GM12875 (cell line): ENCODE measurements around the gene RHBDF1.
A peak's percentile ranks its signal among the peaks of the same experiment; 100 is the strongest.

Experiments used
- H3K4me3 ChIP-seq: one replicate; pipeline ENCODE4 v1.5.1; 2011; ENCODE audit warnings: low read depth, low read length, control low read depth
- TF ChIP-seq, protein P1 (sequence below): IDR thresholded peaks from 2 replicates; pipeline ENCODE4 v1.5.1; 2011; ENCODE audit warnings: low read depth, mild to moderate bottlenecking, control low read depth, inconsistent platforms, low read length, moderate library complexity, borderline replicate concordance; ENCODE audit not compliant: insufficient read depth

The RHBDF1 gene

DNA sequence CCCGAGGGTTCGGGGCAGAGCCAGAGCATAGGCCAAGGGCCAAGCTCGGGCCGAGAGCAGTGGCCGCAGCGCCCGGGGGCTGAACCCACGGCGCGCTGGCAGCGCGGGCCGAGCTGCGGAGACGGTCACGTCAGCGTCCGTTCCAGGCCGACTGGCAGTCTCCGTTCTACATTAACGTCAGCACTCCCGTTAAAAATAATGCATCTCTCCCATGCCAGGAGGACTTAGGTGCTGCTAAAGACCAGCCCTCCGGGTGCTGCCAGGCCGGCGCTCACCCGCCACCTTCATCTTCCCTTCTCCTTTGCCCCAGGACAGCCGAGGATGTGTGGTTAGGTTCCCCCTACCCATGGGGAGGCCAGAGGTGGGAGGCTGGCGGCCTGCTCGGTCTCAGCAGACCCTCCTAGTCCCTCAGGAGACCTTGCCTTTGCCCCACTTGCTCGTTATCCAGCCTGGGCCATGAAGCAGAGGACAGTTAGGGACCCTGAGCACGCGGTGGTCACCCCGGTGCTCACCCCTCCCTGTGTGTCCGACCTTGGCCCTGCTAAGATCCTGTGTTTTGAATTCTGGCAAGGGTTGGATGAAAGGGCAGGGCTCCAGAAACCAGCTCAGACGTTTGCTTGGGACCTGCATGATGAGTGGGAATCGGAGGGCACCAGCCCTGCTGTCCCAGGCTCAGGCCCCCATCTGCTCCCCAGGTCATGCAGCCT, 6.2 kb upstream of the RHBDF1 start:
- H3K4me3 ChIP-seq = peak overlapping the region; percentile 77
- TF ChIP-seq, protein P1, sequence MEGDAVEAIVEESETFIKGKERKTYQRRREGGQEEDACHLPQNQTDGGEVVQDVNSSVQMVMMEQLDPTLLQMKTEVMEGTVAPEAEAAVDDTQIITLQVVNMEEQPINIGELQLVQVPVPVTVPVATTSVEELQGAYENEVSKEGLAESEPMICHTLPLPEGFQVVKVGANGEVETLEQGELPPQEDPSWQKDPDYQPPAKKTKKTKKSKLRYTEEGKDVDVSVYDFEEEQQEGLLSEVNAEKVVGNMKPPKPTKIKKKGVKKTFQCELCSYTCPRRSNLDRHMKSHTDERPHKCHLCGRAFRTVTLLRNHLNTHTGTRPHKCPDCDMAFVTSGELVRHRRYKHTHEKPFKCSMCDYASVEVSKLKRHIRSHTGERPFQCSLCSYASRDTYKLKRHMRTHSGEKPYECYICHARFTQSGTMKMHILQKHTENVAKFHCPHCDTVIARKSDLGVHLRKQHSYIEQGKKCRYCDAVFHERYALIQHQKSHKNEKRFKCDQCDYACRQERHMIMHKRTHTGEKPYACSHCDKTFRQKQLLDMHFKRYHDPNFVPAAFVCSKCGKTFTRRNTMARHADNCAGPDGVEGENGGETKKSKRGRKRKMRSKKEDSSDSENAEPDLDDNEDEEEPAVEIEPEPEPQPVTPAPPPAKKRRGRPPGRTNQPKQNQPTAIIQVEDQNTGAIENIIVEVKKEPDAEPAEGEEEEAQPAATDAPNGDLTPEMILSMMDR = no peak

DNA sequence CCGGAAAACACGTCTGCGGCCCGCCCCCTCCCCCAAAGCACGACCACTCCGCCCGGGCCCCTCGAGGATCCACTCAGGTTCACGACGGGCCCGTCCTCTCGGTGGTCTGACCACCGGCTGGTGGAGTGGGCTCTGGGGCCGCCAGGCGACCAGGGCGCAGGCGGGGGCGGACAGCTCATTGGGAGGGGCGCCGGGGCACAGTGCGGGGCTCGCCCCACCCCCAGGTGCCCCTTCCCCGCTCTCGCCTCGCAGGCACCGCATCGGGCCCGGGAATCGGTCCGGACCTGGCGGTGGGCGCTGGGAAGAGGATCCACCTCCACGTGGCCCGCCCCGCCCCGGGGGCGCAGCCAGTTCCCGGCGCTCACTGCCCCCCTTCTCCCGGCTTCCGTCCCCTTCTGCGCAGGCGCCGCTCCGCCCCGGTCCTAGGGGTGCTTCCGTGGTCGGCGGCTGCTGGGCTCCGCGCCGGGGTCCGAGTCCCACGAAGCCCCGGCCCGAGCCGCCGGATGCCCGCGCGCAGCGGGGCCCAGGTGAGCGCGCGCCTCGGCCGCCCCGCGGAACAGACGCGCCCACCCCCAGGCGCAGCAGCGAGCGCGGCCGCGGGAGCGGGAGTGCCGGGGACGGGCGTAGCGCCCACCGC, 5.5 kb upstream of the RHBDF1 start, which contains the start of gene MPG:
TSS of gene MPG (plus strand) at position 419 of the 637 bp plus-strand sequence. CDS start at position 504, 85 bp downstream.
- peak within 1 kb of the TSS; percentile 77 for H3K4me3 ChIP-seq
- TF ChIP-seq, protein P1 = no peak

DNA sequence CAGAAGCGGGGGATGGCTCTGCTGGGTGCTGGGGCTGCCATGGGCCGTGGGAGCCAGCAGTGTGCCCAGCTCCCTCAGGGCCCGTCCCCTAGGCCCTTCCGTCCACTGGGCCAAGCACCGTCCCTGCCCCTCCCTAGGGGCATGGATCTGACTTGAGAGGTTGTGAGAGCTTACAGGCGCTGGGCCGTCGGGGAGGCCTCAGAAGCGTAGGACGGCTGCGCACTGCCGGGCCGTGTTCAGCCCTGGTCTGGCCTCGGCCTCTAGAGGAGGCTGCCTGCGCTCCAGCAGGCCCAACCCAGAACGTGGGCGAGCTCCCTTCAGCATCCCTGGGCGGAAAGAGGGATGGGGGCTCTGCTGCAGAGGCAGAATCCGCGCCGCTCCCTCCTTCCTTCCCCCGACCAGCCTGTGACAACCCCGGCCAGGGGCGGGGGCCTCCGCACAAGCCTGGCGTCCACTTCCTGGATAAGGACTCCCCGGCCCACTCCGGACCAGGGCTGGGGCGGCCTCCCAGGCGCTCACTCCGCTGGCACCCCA, 4.9 kb upstream of the RHBDF1 start:
- TF ChIP-seq, protein P1 = no peak
- H3K4me3 ChIP-seq = peak overlapping the region; percentile 77

DNA sequence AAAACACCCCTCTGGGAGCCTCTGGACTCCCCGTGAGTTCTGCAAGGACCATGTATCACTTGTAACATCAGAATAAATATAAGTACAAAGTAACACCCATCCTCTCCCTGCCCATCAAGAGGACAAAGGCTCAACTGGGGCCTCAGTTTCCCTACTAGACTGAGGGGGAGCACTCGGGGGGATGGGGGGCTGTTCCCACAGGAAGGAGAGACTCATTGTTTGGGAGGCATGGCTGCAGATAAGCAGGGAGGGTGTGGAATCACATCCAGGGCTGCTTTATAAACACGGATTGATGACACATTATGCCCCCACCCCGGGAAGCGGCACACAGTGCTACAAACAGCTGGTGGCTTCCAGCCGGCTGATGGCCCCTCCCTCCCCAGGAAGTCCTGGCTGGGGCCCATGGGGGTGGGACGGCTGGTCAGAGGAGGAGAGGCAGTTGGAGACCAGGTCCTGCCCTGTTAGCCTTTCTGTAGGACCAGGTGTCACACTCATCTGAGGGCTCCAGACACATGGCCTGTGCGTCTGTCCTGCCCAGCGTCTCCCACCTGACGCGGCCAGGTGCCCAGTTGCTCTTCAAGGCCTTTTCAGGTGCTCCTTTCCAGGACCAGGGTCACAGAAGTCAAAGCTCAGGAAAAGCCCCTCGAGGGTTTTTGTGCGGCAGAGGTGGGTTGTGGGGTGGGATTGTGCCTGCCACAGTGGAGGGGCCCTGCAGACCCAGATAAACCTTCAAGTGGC, 4.3 kb upstream of the RHBDF1 start:
- H3K4me3 ChIP-seq = peak overlapping the region; percentile 77
- TF ChIP-seq, protein P1 = no peak

DNA sequence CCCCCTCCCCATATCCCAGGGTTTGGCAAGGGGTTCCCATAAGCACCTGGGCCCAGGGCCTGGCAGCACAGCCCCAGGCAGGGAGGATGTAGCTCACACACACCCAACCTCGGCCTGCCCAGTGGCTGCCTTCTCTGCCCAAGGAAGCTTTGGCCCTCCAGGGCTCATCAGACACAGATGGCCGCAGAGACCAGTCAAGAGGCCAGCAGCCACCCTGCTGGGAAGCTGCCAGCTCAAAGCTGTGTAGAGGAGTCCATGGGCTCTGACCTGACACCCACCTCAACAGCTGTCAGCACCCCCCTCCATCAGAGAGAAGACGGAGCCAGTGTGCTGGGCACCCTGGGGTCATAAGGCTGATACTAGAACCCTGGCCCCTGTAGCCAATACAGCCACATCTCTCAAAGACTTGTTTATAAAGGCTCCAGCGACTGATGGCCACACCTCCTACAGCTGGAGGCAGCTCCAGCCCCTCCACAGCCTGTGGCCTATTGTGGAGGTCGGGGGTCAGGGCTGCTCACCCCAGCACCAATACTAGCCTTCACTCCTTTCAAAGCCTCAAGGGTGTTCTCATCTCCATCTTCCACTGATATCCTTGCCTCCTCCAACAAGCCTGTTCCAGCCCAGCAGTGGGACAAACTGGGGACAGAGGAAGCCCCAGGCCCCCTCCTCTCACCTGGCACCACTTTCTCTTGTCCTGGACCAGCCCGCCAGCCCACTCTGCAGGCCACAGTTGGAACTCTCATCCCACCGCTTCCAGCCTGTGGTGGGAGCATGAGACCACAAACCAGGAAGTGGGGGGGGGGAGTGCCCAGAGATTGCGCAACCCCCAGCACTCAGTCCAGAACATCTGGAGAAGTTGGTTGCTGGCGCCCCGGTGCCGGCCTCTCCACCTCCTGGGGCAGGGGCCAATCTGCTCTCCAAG, 3.4 kb upstream of the RHBDF1 start:
- TF ChIP-seq, protein P1 = no peak
- H3K4me3 ChIP-seq = no peak overlapping the region

DNA sequence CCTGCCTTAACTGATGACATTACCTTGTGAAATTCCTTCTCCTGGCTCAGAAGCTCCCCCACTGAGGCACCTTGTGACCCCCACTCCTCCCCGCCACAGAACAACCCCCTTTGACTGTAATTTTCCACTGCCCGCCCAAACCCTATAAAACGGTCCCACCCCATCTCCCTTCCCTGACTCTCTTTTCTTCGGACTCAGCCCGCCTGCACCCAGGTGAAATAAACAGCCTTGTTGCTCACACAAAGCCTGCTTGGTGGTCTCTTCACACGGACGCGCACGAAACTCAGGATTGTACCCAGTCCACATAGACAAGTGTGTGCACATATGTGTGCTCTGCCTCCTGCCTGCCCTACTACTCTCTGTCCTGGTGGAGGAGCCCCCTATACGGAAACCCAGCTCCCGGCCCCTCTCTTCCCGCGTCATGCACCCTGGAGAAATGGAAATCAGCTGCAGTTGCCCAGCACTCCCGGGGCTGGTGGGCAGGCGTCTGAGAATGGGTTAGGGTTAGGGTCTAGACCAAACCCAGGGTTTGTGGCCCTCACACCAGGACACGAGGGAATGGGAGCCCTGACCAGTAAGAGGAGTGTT, 2.4 kb upstream of the RHBDF1 start:
- no peak overlapping the region for H3K4me3 ChIP-seq
- TF ChIP-seq, protein P1 = no peak
